GM12875 (cell line): ENCODE results near the gene SUV39H1.

Experiments
- H3K4me3 ChIP-seq: one replicate; pipeline ENCODE4 v1.5.1; 2011; ENCODE audit warnings: low read depth, low read length, control low read depth
- TF ChIP-seq, protein P1 (sequence below): IDR thresholded peaks from 2 replicates; pipeline ENCODE4 v1.5.1; 2011; ENCODE audit warnings: low read depth, mild to moderate bottlenecking, control low read depth, inconsistent platforms, low read length, moderate library complexity, borderline replicate concordance; ENCODE audit not compliant: insufficient read depth

The SUV39H1 gene

DNA sequence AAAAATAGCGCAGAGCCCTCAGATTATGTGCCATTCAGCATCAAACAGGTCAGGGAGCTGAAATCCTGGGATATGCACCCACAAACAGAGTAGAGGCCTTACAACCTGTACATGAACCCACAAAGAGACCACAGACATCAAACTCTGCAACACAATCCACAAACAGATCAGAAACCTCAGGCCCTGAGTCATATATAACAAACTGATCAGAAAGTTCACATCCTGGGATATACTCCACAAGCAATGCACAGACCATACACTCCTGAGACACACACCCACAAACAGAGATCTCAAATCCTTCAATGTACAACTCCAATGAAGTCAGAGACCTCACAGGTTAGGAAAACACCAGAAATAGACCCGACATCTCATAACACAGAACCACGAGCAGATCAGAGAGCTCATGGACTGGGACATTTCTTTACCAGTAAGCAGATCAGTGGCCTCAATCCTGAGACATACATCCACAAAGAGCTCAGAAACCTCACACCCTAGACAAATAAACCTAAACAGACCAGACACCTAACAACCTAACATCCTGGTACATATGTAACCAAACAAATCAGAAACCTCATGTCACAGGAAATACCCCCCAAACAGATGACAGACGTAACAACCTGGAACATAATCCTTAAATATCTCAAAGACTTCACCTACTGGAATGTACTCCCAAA, 24.2 kb downstream of the SUV39H1 start:
- TF ChIP-seq, protein P1, sequence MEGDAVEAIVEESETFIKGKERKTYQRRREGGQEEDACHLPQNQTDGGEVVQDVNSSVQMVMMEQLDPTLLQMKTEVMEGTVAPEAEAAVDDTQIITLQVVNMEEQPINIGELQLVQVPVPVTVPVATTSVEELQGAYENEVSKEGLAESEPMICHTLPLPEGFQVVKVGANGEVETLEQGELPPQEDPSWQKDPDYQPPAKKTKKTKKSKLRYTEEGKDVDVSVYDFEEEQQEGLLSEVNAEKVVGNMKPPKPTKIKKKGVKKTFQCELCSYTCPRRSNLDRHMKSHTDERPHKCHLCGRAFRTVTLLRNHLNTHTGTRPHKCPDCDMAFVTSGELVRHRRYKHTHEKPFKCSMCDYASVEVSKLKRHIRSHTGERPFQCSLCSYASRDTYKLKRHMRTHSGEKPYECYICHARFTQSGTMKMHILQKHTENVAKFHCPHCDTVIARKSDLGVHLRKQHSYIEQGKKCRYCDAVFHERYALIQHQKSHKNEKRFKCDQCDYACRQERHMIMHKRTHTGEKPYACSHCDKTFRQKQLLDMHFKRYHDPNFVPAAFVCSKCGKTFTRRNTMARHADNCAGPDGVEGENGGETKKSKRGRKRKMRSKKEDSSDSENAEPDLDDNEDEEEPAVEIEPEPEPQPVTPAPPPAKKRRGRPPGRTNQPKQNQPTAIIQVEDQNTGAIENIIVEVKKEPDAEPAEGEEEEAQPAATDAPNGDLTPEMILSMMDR = no peak

DNA sequence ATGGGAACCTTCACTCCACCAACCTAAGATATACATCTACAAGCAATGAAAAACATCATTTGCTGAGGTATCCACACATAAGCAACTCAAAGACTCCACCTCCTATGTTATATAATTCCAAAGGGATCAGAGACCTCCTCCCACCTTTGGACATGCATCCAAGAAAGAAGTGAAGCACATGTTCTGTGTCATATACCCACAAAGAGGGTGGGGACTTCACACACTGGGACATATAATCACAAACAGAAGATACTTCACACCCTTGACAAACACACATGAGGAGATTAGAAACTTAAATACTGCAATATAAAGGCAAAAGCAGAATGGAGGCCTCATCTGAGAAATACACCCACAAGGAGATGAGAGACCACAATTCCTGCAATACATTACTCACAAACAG, 25.4 kb downstream of the SUV39H1 start:
- TF ChIP-seq, protein P1 = no peak
- H3K4me3 ChIP-seq = no peak overlapping the region

More for the DNA sequence above, 24.2 kb downstream of the SUV39H1 start:
- H3K4me3 ChIP-seq = no peak overlapping the region

DNA sequence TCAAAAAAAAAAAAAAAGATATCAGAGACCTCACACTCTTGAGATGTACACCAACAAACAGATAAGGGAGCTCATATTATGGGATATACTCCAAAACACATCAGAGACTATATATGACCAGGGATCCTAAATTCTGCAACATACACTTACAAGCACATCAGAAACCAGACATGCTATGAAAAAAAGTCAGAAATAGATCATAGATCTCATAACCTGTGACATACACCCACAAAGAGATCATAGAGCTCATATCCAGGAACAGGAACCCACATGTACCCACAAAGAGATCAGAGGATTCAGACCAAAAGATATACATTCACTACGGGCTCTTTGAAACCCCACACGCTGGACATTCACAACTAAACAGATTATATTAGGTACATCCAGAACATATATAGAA, 30.1 kb downstream of the SUV39H1 start:
- no peak overlapping the region for H3K4me3 ChIP-seq
- TF ChIP-seq, protein P1 = no peak

DNA sequence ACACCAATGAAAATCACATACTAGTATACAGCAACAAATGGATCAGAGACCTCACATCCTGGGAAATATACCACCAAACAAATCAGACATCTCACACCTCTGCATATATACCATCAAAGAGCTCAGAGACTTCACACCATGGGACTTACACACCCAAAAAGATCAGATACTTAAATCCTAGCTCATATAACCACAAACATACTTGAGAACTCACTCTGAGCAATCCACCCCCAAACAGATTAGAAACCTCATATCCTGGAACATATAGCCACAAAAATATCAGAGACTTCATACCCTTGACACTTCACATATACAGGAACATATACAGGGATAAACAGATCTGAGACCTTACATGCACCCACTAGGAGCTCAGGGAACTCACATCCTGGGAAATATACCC, 32.1 kb downstream of the SUV39H1 start:
- TF ChIP-seq, protein P1 = no peak
- H3K4me3 ChIP-seq = no peak overlapping the region

DNA sequence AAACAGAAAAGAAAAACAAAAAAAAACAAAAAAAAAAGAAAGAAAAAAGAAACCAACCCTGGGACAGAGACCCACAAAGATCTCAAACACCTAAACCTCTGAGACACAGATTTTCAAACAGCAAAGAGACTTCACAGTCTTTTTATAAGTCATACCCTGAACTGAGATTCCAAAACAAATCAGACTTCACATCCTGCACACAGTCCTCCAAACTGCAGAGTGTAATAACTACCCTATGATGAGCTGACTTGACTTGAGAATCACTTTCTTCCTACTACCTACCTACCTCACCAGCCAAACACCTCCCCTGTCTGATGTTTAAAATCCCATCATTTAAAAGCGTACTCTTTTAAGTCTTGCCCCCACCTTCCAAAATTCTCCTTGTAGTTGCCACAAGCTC, 39.8 kb downstream of the SUV39H1 start:
- TF ChIP-seq, protein P1 = no peak
- H3K4me3 ChIP-seq = no peak overlapping the region

DNA sequence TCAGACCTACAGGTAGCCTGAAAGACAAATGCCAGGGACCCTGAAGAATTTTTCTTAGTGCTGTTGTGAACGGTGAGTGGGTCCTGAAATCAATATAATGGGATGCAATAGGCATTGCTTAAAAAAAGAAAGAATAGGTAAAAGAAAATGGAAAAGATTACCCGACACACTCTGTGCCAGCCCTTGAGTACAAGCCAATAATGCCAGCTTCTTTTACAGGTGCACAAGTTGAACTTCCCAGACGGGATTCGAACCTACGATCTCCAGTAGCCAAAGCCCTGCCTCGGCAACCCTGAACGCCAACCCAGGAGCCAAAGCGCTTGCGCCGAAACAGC, 40.3 kb downstream of the SUV39H1 start:
- TF ChIP-seq, protein P1 = no peak
- peak overlapping the region; percentile 34 for H3K4me3 ChIP-seq

DNA sequence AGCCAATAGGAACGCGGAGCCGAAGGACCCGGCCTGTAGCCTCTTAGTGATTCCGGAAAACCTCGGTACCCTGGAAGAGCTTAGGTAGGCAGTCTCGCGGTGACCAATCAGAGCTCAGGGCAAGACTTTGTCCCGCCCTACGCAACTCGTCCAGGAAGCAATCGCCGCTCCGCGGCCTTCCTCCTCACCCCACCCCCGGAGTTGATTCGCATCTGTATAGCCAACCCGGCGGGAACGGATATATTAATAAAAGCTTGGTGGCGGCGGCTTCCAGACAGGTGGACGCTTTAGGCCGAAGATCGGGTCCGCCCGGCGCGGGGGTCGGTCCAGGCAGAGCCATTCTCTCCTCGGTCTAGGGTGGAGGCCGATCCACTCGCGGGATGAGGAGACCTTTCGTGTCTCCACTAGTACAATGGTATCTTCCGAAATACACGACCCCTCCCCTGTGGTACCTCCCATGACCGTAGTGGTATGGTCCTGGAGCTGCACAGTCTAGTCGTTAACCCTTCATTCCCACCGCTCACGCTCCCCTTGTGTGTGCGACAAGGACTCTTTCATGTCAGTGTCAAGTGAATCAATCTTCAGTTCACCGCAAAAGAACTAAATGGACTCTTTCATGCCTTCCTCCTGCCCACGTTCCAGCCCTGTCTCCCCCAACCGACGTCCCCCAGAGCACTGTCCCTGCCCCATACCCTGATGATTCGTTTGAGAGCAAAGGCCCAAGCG, 40.8 kb downstream of the SUV39H1 start:
- H3K4me3 ChIP-seq = peak overlapping the region; percentile 46
- TF ChIP-seq, protein P1 = no peak
